NT2/D1 (cell line): Measurements from ENCODE around the gene OSCAR.

Experiments
- SUZ12 ChIP-seq: IDR thresholded peaks from 2 replicates; pipeline ENCODE4 v1.6.1; 2011; ENCODE audit not compliant: insufficient read length, insufficient read depth; ENCODE audit errors: extremely low read depth
- YY1 ChIP-seq: IDR thresholded peaks from 2 replicates; pipeline ENCODE4 v1.6.1; 2011; ENCODE audit not compliant: insufficient read length, insufficient read depth

GRCh38 chr19:54105796-54106195 lies 5.2 kb upstream of the OSCAR start:
- TF ChIP-seq YY1 = no peak
- TF ChIP-seq SUZ12 = no peak
